Keratinocyte (primary cell): ENCODE results near the gene HINT2. TPM values are rescaled to one million over a fixed set of nuclear protein-coding genes. Genes with fewer than 3 reads are reported as not detected.

ENCODE experiments used
- DNase-seq: peaks from one replicate; pipeline ENCODE4 v3.0.0-alpha.2; 2011; ENCODE audit warnings: low read depth, missing footprints, low spot score
- FAIRE-seq: peaks from 2 replicates; lab custom pipeline; 2011; peaks lifted over from hg19 to GRCh38; lab: Jason Lieb, UNC
- H2AFZ ChIP-seq: 2 replicates; pipeline ENCODE4 v1.6.0; 2012; ENCODE audit warnings: low read length, control low read depth, inconsistent platforms; ENCODE audit not compliant: control insufficient read depth
- H3K27ac ChIP-seq: 2 replicates; pipeline ENCODE4 v1.5.1; 2011; ENCODE audit warnings: low read length; ENCODE audit not compliant: control insufficient read depth, insufficient read depth
- H3K27me3 ChIP-seq: 3 replicates; pipeline ENCODE4 v1.6.0; 2011; ENCODE audit warnings: low read length; ENCODE audit not compliant: control insufficient read depth, insufficient read depth; ENCODE audit errors: extremely low read depth
- H3K36me3 ChIP-seq, 2 experiments: 2 replicates in 1 of 2; 3 replicates in 1 of 2; pipeline ENCODE4 v1.5.1; 2011; ENCODE audit warnings: low read length in 2 of 2, mild to moderate bottlenecking in 1 of 2; ENCODE audit not compliant: control insufficient read depth in 2 of 2, insufficient read depth in 2 of 2; ENCODE audit errors: extremely low read depth in 1 of 2
- H3K4me1 ChIP-seq: 3 replicates; pipeline ENCODE4 v1.5.1; 2011; ENCODE audit warnings: low read length; ENCODE audit not compliant: control insufficient read depth, insufficient read depth; ENCODE audit errors: extremely low read depth
- H3K4me2 ChIP-seq: 3 replicates; pipeline ENCODE4 v1.6.0; 2011; ENCODE audit warnings: low read depth, low read length; ENCODE audit not compliant: control insufficient read depth, insufficient read depth; ENCODE audit errors: extremely low read depth
- H3K4me3 ChIP-seq, 3 experiments: fragments of 200-600 bp in 1 of 3; sonication (generic) in 1 of 3; 2 replicates in 2 of 3; 3 replicates in 1 of 3; pipeline ENCODE4 v1.5.1; 2011 to 2016; ENCODE audit warnings: low read length in 3 of 3, mild to moderate bottlenecking in 3 of 3, control low read depth in 2 of 3, inconsistent platforms in 1 of 3, low read depth in 1 of 3, mixed read lengths in 1 of 3, mixed run types in 1 of 3, moderate library complexity in 1 of 3; ENCODE audit not compliant: control insufficient read depth in 2 of 3, insufficient read depth in 2 of 3; ENCODE audit errors: extremely low read depth in 1 of 3
- H3K79me2 ChIP-seq: 2 replicates; pipeline ENCODE4 v1.6.0; 2012; ENCODE audit warnings: low read length; ENCODE audit not compliant: control insufficient read depth, insufficient read depth
- H3K9ac ChIP-seq: 3 replicates; pipeline ENCODE4 v1.6.0; 2011; ENCODE audit warnings: low read length; ENCODE audit not compliant: control insufficient read depth, insufficient read depth; ENCODE audit errors: extremely low read depth
- H3K9me1 ChIP-seq: 3 replicates; pipeline ENCODE4 v1.6.0; 2011; ENCODE audit warnings: low read length; ENCODE audit not compliant: control insufficient read depth, insufficient read depth; ENCODE audit errors: extremely low read depth
- H3K9me3 ChIP-seq: 2 replicates; pipeline ENCODE4 v1.5.1; 2012; ENCODE audit warnings: low read depth, low read length; ENCODE audit not compliant: control insufficient read depth
- H4K20me1 ChIP-seq: 3 replicates; pipeline ENCODE4 v1.6.0; 2011; ENCODE audit warnings: low read length; ENCODE audit not compliant: control insufficient read depth, insufficient read depth; ENCODE audit errors: extremely low read depth
- CTCF ChIP-seq, 3 experiments: IDR thresholded peaks in 1 of 3; conservative IDR thresholded peaks in 1 of 3; optimal IDR thresholded peaks in 1 of 3; 2 replicates in 2 of 3; 3 replicates in 1 of 3; pipeline versions ENCODE3 to v1.5.1; 2011; ENCODE audit warnings: low read length in 3 of 3, mild to moderate bottlenecking in 3 of 3, moderate library complexity in 2 of 3, control low read depth in 1 of 3, inconsistent platforms in 1 of 3; ENCODE audit not compliant: insufficient read depth in 2 of 3; ENCODE audit errors: extremely low read depth in 1 of 3
- EZH2 ChIP-seq: IDR thresholded peaks from one replicate; pipeline ENCODE4 v1.6.1; 2012; ENCODE audit warnings: inconsistent platforms, mild to moderate bottlenecking, low read length, moderate library complexity
- dilution Hi-C: fragments of 300-500 bp; cut with MboI; formaldehyde crosslinking; loops from one replicate; pipeline ENCODE4 v1.7.0; 2020; ENCODE audit warnings: low sequenced_read_pairs; ENCODE audit not compliant: extremely low pct_ligation_motif_present
- polyA plus RNA-seq, 5 experiments: library from polyadenylated mRNA; depleted of rRNA in 3 of 5; stranded (reverse) in 3 of 5; stranded (forward) in 1 of 5; unstranded in 1 of 5; fragments of >200 nt; gene quantifications; 1 replicate in 1 of 5; 2 replicates in 3 of 5; 3 replicates in 1 of 5; pipeline versions ENCODE4 v1.2.1 to v1.2.3, GENCODE V29; 2011 to 2012; ENCODE audit warnings: missing spikeins in 2 of 5, low read depth in 1 of 5, low replicate concordance in 1 of 5

HINT2 gene
- polyA plus RNA-seq, 1 donor (not counting 4 experiments of a cell fraction or from before 2014, with no cell fraction given) = 16.6 TPM

GRCh38 chr9:35813434-35814105 lies 1.3 kb downstream of the HINT2 start:
- no peak overlapping the region for H3K4me3 ChIP-seq
- DNase-seq = no peak
- H4K20me1 ChIP-seq = no peaks in the 10 kb centered on the region
- dilution Hi-C loops = no loop called here
- H3K9me1 ChIP-seq = no peaks in the 10 kb centered on the region
- no peaks in the 10 kb centered on the region for H3K79me2 ChIP-seq
- peaks cover 18% of the 10 kb centered on the region for H3K4me1 ChIP-seq
- H2AFZ ChIP-seq = no peak overlapping the region
- peak overlapping the region; percentile 85 for H3K4me2 ChIP-seq
- peak; percentile 20 for FAIRE-seq
- TF ChIP-seq EZH2 = no peak
- TF ChIP-seq CTCF (optimal IDR thresholded peaks at IDR 0.05 in 1 of 3, IDR thresholded peaks at IDR 0.05 in 1 of 3, conservative IDR thresholded peaks at IDR 0.05 in 1 of 3; ENCODE audit: extremely low read depth in 1 of 3, insufficient read depth in 2 of 3, low read length in 3 of 3) = peak; percentile 50 to 63 (median 58)
- no peak overlapping the region for H3K9ac ChIP-seq
- H3K27ac ChIP-seq = no peak overlapping the region
- no peaks in the 10 kb centered on the region for H3K27me3 ChIP-seq
- no peaks in the 10 kb centered on the region for H3K36me3 ChIP-seq
- H3K9me3 ChIP-seq = no peaks in the 10 kb centered on the region

- Histone ChIP-seq H3K79me2 (no peaks in the 10 kb centered on the region), H3K36me3 (no peaks in the 10 kb centered on the region), H3K4me1 (peaks cover 18% of the 10 kb centered on the region), H3K9me1 (no peaks in the 10 kb centered on the region), H2AFZ (peak within 1 kb of the TSS; percentile 89), H3K27me3 (no peaks in the 10 kb centered on the region), H3K9me3 (no peaks in the 10 kb centered on the region), H3K27ac (peak within 1 kb of the TSS; percentile 3), H3K4me2 (peak within 1 kb of the TSS; percentile 91), H4K20me1 (no peaks in the 10 kb centered on the region), H3K9ac (peak within 1 kb of the TSS; percentile 20), H3K4me3 (peak within 1 kb of the TSS; percentile 0 to 65 (median 27))
- DNase-seq (peak; percentile 81), FAIRE-seq (peak; percentile 84)
- TF ChIP-seq EZH2 (no peak), CTCF (optimal IDR thresholded peaks at IDR 0.05 in 1 of 3, IDR thresholded peaks at IDR 0.05 in 1 of 3, conservative IDR thresholded peaks at IDR 0.05 in 1 of 3; ENCODE audit: extremely low read depth in 1 of 3, insufficient read depth in 2 of 3, low read length in 3 of 3) (no peak)
- dilution Hi-C loops = no loop called here
These were observed 2.7 kb downstream of the HINT2 start, which contains the start of gene SPAG8 for GRCh38 chr9:35812025-35812602. SPAG8 (minus strand) TSS chr9:35812262; CDS start chr9:35812147, 115 bp downstream.
